WI38 (cell line): ENCODE data around the gene COL4A1.

ENCODE experiments used
- H3K4me3 ChIP-seq: 2 replicates; pipeline ENCODE4 v1.5.1; 2011; ENCODE audit warnings: low read depth, mild to moderate bottlenecking, control low read depth, low read length
- TF ChIP-seq, protein P1 (sequence below): IDR thresholded peaks from 2 replicates; pipeline ENCODE4 v1.5.1; 2012; ENCODE audit warnings: low read depth, mild to moderate bottlenecking, control low read depth, low read length

The COL4A1 gene

DNA sequence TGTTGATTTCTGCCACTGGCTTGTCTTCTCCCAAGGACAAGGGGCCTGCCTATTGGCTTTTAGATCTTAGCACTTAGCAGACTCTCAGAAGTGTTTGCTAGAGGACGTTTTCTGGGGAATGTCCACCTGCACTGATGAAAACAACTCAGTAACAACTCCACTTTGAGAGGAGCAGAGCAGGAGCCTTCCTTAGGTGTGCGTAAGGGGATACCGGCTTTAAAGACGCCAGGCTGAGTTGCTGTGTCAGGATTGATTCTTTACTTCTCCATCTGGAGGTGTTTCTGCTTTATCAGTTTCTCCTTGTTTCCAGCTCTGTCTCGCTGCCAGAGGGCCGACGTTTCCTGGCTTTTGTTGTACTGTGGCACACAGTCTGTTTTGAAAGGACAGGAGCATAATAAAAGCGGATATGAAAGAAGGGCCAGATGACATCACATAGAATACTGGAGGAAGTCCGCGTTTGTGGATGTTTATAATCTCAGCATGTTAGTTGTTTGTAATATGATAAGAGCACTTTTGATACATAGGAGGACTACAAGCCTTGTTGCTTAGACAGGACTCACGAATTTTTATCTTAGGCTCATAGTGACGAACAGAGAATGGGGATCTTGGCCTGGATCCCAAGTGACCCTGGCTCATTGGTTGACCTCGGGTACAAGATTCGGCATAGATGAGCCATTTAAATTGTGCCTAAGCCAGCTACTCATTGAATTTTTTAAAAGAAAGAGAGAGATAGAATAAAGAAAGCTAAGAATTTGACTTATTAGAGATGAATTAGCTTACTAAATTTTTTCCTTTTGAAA is 34.7 kb upstream of the COL4A1 start:
- TF ChIP-seq, protein P1, sequence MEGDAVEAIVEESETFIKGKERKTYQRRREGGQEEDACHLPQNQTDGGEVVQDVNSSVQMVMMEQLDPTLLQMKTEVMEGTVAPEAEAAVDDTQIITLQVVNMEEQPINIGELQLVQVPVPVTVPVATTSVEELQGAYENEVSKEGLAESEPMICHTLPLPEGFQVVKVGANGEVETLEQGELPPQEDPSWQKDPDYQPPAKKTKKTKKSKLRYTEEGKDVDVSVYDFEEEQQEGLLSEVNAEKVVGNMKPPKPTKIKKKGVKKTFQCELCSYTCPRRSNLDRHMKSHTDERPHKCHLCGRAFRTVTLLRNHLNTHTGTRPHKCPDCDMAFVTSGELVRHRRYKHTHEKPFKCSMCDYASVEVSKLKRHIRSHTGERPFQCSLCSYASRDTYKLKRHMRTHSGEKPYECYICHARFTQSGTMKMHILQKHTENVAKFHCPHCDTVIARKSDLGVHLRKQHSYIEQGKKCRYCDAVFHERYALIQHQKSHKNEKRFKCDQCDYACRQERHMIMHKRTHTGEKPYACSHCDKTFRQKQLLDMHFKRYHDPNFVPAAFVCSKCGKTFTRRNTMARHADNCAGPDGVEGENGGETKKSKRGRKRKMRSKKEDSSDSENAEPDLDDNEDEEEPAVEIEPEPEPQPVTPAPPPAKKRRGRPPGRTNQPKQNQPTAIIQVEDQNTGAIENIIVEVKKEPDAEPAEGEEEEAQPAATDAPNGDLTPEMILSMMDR = no peak
- H3K4me3 ChIP-seq = peak overlapping the region; percentile 36

DNA sequence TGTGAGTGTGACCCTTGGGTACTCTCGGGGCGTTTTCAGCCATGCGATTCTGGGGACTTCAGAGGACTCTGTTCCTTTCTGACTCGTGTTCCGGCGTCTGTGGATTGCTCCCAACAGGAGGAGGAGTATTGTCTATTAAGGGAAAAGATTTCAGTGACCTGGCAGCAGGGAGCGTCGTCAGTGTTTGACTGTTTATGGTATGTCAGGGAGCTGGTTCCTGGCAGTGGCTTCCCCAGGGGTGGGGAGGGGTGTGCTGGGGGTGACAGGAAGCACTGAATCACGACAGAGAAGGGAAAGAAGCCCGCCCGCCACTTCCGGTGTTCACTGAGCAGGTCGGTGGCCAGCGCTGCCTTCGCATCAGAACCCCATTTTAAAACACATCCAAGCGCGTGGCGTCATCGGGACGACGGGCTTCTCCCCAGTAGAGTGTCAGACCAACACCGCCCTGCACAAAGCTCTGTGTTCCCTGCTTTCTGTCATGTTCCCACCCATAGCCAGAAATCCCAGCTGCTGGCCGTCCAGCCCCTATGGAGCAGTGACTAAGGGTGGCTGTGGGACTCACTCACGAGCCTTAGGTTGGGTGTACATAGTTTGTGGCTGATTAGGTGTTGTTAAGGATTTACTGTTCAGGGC is 34.0 kb upstream of the COL4A1 start:
- H3K4me3 ChIP-seq = peak overlapping the region; percentile 36
- TF ChIP-seq, protein P1 = no peak

DNA sequence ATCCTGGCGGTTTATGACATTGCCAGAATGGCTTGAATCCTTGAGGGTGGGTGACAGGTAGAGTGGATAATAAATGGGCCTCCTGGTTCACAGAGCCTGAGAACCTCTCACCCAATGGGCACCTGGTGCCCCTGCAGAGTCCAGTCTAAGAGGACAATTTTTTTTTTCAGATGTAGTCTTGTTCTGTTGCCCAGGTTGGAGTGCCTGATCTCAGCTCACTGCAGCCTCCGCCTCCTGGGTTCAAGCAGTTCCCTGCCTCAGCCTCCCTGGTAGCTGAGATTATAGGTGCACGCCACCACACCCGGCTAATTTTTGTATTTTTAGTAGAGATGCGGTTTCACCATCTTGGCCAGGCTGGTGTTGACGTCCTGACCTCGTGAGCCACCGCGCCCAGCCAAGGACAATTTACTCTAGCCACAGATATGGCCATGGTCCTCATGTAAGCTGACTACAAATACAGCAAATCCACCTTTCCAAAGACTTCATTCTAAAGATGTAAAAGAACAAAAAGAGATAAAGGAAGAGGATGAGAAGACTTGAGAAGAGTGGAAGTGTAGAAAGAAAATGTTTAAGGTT is 33.1 kb upstream of the COL4A1 start:
- TF ChIP-seq, protein P1 = no peak
- peak overlapping the region; percentile 24 for H3K4me3 ChIP-seq

DNA sequence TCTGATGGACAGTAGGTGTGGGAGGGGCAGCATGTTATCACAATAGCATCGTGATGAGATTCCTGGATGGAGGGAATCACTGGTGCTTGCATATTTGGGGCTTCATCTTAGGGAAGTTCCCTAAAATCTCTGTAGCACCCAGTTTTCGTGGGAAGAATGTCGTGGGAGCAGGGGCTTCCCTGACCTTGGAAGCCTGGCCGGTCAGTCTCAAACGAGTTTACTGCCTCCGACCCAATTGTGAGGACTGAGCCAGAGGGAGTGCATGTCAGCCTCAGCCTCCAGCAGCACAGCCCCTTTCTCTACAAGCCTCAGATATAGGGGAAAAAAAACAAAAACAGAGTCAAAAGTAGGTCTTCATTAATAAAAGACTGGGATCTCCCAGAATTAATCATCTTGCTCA is 32.3 kb upstream of the COL4A1 start:
- H3K4me3 ChIP-seq = no peak overlapping the region
- TF ChIP-seq, protein P1 = no peak

DNA sequence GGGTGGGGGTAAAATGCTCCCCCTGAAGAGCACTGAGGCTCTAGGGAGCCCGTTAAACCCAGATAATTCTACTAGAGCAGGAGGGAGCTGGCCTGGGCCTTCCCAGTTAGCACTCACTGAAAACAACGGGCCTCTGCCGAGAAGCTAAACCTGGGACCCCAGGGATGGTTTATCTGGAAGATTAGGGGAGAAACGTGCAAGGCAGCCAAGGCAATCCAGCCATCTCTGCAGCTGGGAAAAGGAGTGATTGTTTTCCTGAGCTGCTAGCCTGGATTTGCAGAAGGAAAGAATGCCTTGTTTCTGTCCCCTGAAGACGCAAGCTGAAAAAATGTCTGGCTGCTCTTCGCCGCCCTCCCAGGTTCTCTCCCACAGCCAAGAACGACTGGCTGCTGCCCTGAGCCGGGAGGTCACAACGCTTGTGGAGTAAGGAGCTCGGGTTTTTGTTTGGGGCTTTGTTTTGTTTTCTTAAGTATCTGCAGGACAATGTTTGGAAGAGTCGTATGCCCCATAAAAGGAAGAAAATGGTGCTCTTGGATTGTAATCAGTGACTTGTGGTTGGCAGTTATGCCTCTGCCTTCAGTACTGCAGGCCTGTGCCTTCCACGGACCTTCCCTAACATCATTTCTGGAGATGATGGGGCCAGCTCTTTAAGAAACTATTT is 31.6 kb upstream of the COL4A1 start:
- H3K4me3 ChIP-seq = no peak overlapping the region
- TF ChIP-seq, protein P1 = no peak

DNA sequence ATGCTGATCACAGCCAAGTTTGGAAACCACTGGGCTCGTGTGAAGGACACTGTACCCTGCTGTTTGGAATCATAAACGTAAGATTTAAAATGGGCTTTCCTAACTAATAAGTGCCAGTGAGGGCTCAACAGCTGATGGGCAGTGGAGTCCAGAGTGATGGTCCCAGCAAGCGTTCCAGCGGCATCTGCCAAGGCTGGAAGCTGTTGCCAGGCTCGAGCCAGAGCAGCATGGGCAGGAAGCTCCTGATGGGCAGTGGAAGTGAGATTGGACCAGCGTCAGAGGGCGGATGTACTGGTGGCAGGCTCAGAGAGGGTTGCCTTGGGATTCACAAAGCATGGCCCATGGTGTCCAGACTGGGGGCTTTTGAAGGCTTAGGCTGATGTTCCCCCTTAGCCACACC is 30.3 kb upstream of the COL4A1 start:
- H3K4me3 ChIP-seq = no peak overlapping the region
- TF ChIP-seq, protein P1 = no peak
